A549 (cell line): ENCODE data around the gene CD2BP2. TPM values are rescaled to one million over a fixed set of nuclear protein-coding genes. Genes with fewer than 3 reads are reported as not detected.

Source experiments
- ATAC-seq, 2 experiments: fragments of 200-7000 bp in 1 of 2; fragments of >200 bp in 1 of 2; cut with Nextera tagmentation in 1 of 2; cut with Tn5 transposase in 1 of 2; 3 replicates each; pipeline versions ENCODE4 v1.8.0 to v1.9.1; 2018 to 2020; ENCODE audit warnings: mild to moderate bottlenecking in 1 of 2, moderate library complexity in 1 of 2
- CTCF ChIA-PET: fragments of 300-600 bp; sonication (Branson Sonifier 250); formaldehyde crosslinking; extraction: SDS; loops from one replicate; lab custom pipeline; 2021; ENCODE audit warnings: antibody characterized with exemption, inconsistent platforms; lab: Yijun Ruan, JAX
- POLR2A ChIA-PET: fragments of 350-600 bp; formaldehyde crosslinking; extraction: SDS; loops from one replicate; lab custom pipeline; 2021; ENCODE audit warnings: antibody characterized with exemption, inconsistent platforms; lab: Yijun Ruan, JAX
- DNase-seq, 2 experiments: peaks; one replicate each; pipeline versions ENCODE4 v3.0.0 to v3.0.0-alpha.2; 2011 to 2016; ENCODE audit warnings: low read depth in 1 of 2, low spot score in 1 of 2
- FAIRE-seq: peaks from 2 replicates; lab custom pipeline; 2011; peaks lifted over from hg19 to GRCh38; lab: Jason Lieb, UNC
- H3K27ac ChIP-seq, 2 experiments: fragments of >200 bp; sonication (Bioruptor Twin); formaldehyde crosslinking; 3 replicates each; pipeline ENCODE4 v1.5.1; 2016 to 2017
- H3K4me1 ChIP-seq: fragments of >200 bp; sonication (Bioruptor Twin); formaldehyde crosslinking; 3 replicates; pipeline ENCODE4 v1.6.1; 2016
- H3K4me2 ChIP-seq: fragments of >200 bp; sonication (Bioruptor Twin); formaldehyde crosslinking; 3 replicates; pipeline ENCODE4 v1.6.1; 2016
- H3K4me3 ChIP-seq: fragments of >200 bp; sonication (Bioruptor Twin); formaldehyde crosslinking; 3 replicates; pipeline ENCODE4 v1.5.1; 2016
- H3K9me3 ChIP-seq: fragments of >200 bp; sonication (Bioruptor Twin); formaldehyde crosslinking; 3 replicates; pipeline ENCODE4 v1.6.1; 2016
- ATOH8 ChIP-seq: fragments of 250-450 bp; sonication (Bioruptor Pico); IDR thresholded peaks from 2 replicates; pipeline ENCODE4 v1.5.0; 2020; ENCODE audit warnings: low read depth, mild to moderate bottlenecking, moderate library complexity
- BCL3 ChIP-seq: fragments of >200 bp; sonication (Bioruptor Twin); formaldehyde crosslinking; IDR thresholded peaks from 3 replicates; pipeline ENCODE4 v1.6.1; 2016
- BHLHE40 ChIP-seq: IDR thresholded peaks from 2 replicates; pipeline ENCODE4 v1.6.1; 2012; ENCODE audit warnings: low read depth, low read length, inconsistent platforms
- CBX8 ChIP-seq: fragments of 200-600 bp; sonication (generic); IDR thresholded peaks from 2 replicates; pipeline ENCODE4 v1.6.1; 2016
- CHD4 ChIP-seq: fragments of 200-600 bp; sonication (generic); IDR thresholded peaks from 2 replicates; pipeline ENCODE4 v1.6.1; 2016; ENCODE audit warnings: antibody characterized with exemption, mild to moderate bottlenecking, borderline replicate concordance
- CTCF ChIP-seq: fragments of >200 bp; sonication (Bioruptor Twin); formaldehyde crosslinking; IDR thresholded peaks from 3 replicates; pipeline ENCODE4 v1.5.1; 2016
- E2F6 ChIP-seq: IDR thresholded peaks from 2 replicates; pipeline ENCODE4 v1.6.1; 2012; ENCODE audit warnings: low read depth, borderline replicate concordance
- EP300 ChIP-seq, 2 experiments: fragments of >200 bp; sonication (Bioruptor Twin); formaldehyde crosslinking; IDR thresholded peaks; 2 replicates in 1 of 2; 3 replicates in 1 of 2; pipeline ENCODE4 v1.6.1; 2016 to 2017
- ESRRA ChIP-seq: fragments of 150-350 bp; IDR thresholded peaks from 2 replicates; pipeline ENCODE4 v1.6.1; 2014; ENCODE audit warnings: mild to moderate bottlenecking, low read length, borderline replicate concordance
- FOSB ChIP-seq: fragments of 250-450 bp; sonication (Bioruptor Pico); IDR thresholded peaks from 2 replicates; pipeline ENCODE4 v1.5.0; 2020; ENCODE audit warnings: mild to moderate bottlenecking, moderate library complexity
- HES2 ChIP-seq: fragments of >200 bp; sonication (Bioruptor Twin); formaldehyde crosslinking; IDR thresholded peaks from 2 replicates; pipeline ENCODE4 v1.6.1; 2016
- HOXB13 ChIP-seq: fragments of 250-450 bp; sonication (Bioruptor Pico); IDR thresholded peaks from 2 replicates; pipeline ENCODE4 v1.5.0; 2020; ENCODE audit warnings: low read depth, mild to moderate bottlenecking, moderate library complexity
- HOXB5 ChIP-seq: fragments of 250-450 bp; sonication (Bioruptor Pico); IDR thresholded peaks from 2 replicates; pipeline ENCODE4 v1.5.0; 2020; ENCODE audit warnings: mild to moderate bottlenecking, moderate library complexity
- JUN ChIP-seq, 2 experiments: fragments of >200 bp; sonication (Bioruptor Twin); formaldehyde crosslinking; IDR thresholded peaks; 2 replicates in 1 of 2; 3 replicates in 1 of 2; pipeline ENCODE4 v1.6.1; 2016 to 2017
- KDM1A ChIP-seq: fragments of 200-600 bp; sonication (generic); IDR thresholded peaks from 2 replicates; pipeline ENCODE4 v1.6.1; 2016; ENCODE audit warnings: low read depth, mild to moderate bottlenecking
- MAX ChIP-seq: IDR thresholded peaks from 2 replicates; pipeline ENCODE4 v1.6.1; 2012
- MAZ ChIP-seq: fragments of 150-350 bp; IDR thresholded peaks from 2 replicates; pipeline ENCODE4 v1.6.1; 2014; ENCODE audit warnings: antibody characterized with exemption, low read depth, low read length, borderline replicate concordance
- NPAS2 ChIP-seq: fragments of 250-450 bp; sonication (Bioruptor Pico); IDR thresholded peaks from 2 replicates; pipeline ENCODE4 v1.8.0; 2022; ENCODE audit warnings: mild to moderate bottlenecking, moderate library complexity, borderline replicate concordance
- PHF8 ChIP-seq: fragments of 200-600 bp; sonication (generic); IDR thresholded peaks from 2 replicates; pipeline ENCODE4 v1.6.1; 2016; ENCODE audit warnings: low read depth, mild to moderate bottlenecking, antibody characterized with exemption, moderate library complexity, borderline replicate concordance
- POLR2A ChIP-seq: IDR thresholded peaks from 2 replicates; pipeline ENCODE4 v1.6.1; 2012; ENCODE audit warnings: mild to moderate bottlenecking, low read length
- REST ChIP-seq: fragments of 200-600 bp; sonication (generic); IDR thresholded peaks from 2 replicates; pipeline ENCODE4 v1.6.1; 2016; ENCODE audit warnings: antibody characterized with exemption, mild to moderate bottlenecking, moderate library complexity
- TFCP2L1 ChIP-seq: fragments of 250-450 bp; sonication (Bioruptor Pico); IDR thresholded peaks from 2 replicates; pipeline ENCODE4 v1.5.0; 2021; ENCODE audit warnings: mild to moderate bottlenecking
- ZNF302 ChIP-seq: fragments of 250-450 bp; sonication (Bioruptor Pico); IDR thresholded peaks from 2 replicates; pipeline ENCODE4 v1.9.0; 2021; ENCODE audit warnings: inconsistent platforms, mild to moderate bottlenecking, moderate library complexity
- WGBS: methylation state at CpG from one replicate; pipeline ENCODE4 v1.1.6; 2017; ENCODE audit errors: missing lambda C conversion rate; 5-methylcytosine and 5-hydroxymethylcytosine counted together
- polyA plus RNA-seq, 4 experiments: library from polyadenylated mRNA; depleted of rRNA in 3 of 4; stranded (reverse); fragments of >200 nt; fragmentation: RNase III in 1 of 4; extraction: RNeasy Plus Mini Kit Qiagen cat#74134 plus additional on column Dnase treatment in 1 of 4; gene quantifications; 2 replicates in 3 of 4; 3 replicates in 1 of 4; pipeline ENCODE4 v1.2.3, GENCODE V29; 2011 to 2017

Gene CD2BP2
- polyA plus RNA-seq, 2 of the 4 experiments (the other 2 are of a cell fraction), result 35.6 to 54.0 TPM

GRCh38 chr16:30377812-30378235, 22.7 kb upstream of the CD2BP2 start:
- H3K9me3 ChIP-seq, result no peaks in the 10 kb centered on the region
- H3K4me3 ChIP-seq, result peak overlapping the region; percentile 84
- DNase-seq, result peak; percentile 93 to 94
- 0 out of 2 replicates have a peak, but pooled peaks have one; percentile 59 for TF ChIP-seq FOSB (CRISPR knock-in tag)
- no peak for TF ChIP-seq KDM1A
- TF ChIP-seq BCL3, result peak; percentile 63; the same call in 2 of the 3 replicates
- no peak for TF ChIP-seq EP300 (IDR thresholded peaks at IDR 0.05)
- TF ChIP-seq CBX8, result no peak
- no peak for TF ChIP-seq CTCF
- no peak for TF ChIP-seq ESRRA
- TF ChIP-seq TFCP2L1 (CRISPR knock-in tag), result no peak
- TF ChIP-seq JUN (IDR thresholded peaks at IDR 0.05), result peak; percentile 81 to 96
- TF ChIP-seq HOXB5, result no peak
- no peak for TF ChIP-seq MAZ
- no peak for TF ChIP-seq BHLHE40
- TF ChIP-seq MAX, result peak; percentile 83
- TF ChIP-seq ATOH8 (CRISPR knock-in tag), result no peak
- TF ChIP-seq E2F6, result peak; percentile 80; the same call in 1 of the 2 replicates
- no peak for TF ChIP-seq HES2
- TF ChIP-seq NPAS2 (CRISPR knock-in tag), result no peak
- TF ChIP-seq CHD4, result no peak
- peak; percentile 58; the same call in 1 of the 2 replicates for TF ChIP-seq HOXB13 (CRISPR knock-in tag)
- peak; percentile 89 for TF ChIP-seq PHF8
- H3K27ac ChIP-seq, result peak overlapping the region; percentile 93 to 96
- ATAC-seq, result peak; percentile 75 to 76
- 1% methylated on average over 31 of the region's 39 CpGs for WGBS
- peak overlapping the region; percentile 73 for H3K4me2 ChIP-seq
- H3K4me1 ChIP-seq, result peaks cover 12% of the 10 kb centered on the region
- CTCF ChIA-PET, result interaction anchor here (1.0 to 2.1 kb wide), 4 partner anchors 13 to 34 kb away, joined by 3 to 6 read pairs (median 6); partner anchors contain the start of gene ZNF48
- FAIRE-seq, result no peak
- POLR2A ChIA-PET, result interaction anchor here (0.6 to 2.0 kb wide), 5 partner anchors 17 to 932 kb away, joined by 3 to 7 read pairs (median 4); partner anchors contain the start of genes ZNF48 and ZNF771

- POLR2A ChIA-PET, result interaction anchor here (0.6 to 2.0 kb wide), 5 partner anchors 17 to 931 kb away, joined by 3 to 7 read pairs (median 4); partner anchors contain the start of genes ZNF48 and ZNF771
- Histone ChIP-seq H3K4me2 (peak overlapping the region; percentile 73), H3K4me3 (peak overlapping the region; percentile 84), H3K27ac (peak overlapping the region; percentile 93 to 96), H3K4me1 (peaks cover 12% of the 10 kb centered on the region), H3K9me3 (no peaks in the 10 kb centered on the region)
- no peak; a peak in 1 of 6 replicates for ATAC-seq
- CTCF ChIA-PET, result interaction anchor here (0.8 to 2.1 kb wide), 3 partner anchors 13 to 284 kb away, joined by 3 to 6 read pairs (median 3); no protein-coding TSS in a partner anchor
- FAIRE-seq, result no peak
- TF ChIP-seq ZNF302, result no peak
- TF ChIP-seq BCL3, result no peak
- peak; percentile 52; the same call in 1 of the 2 replicates for TF ChIP-seq POLR2A
- TF ChIP-seq REST, result no peak
- WGBS, result 59% methylated on average over 25 of the region's 29 CpGs
- no peak for DNase-seq
Measured at GRCh38 chr16:30377050-30377811, 22.1 kb upstream of the CD2BP2 start.
